SK-N-SH treated with all-trans-retinoic acid at 6 μM for 48 hours (cell line): ENCODE measurements around the gene EPS8L2.

Experiments used
- ATAC-seq: fragments of 200-7000 bp; cut with Tn5 transposase; 3 replicates; pipeline ENCODE4 v1.9.1; 2020; ENCODE audit warnings: mild to moderate bottlenecking, moderate library complexity
- ARNTL ChIP-seq: fragments of 450-650 bp; formaldehyde crosslinking; IDR thresholded peaks from 2 replicates; pipeline ENCODE4 v1.5.0; 2020; ENCODE audit warnings: low read depth, mild to moderate bottlenecking, moderate library complexity, borderline replicate concordance
- BACH2 ChIP-seq: fragments of 250-450 bp; sonication (Bioruptor Pico); IDR thresholded peaks from 2 replicates; pipeline ENCODE4 v1.9.0; 2021; ENCODE audit warnings: mild to moderate bottlenecking, borderline replicate concordance
- CSRNP3 ChIP-seq: fragments of 250-450 bp; sonication (Bioruptor Pico); IDR thresholded peaks from 2 replicates; pipeline ENCODE4 v1.5.1; 2021; ENCODE audit warnings: mild to moderate bottlenecking, moderate library complexity
- ESRRG ChIP-seq: fragments of 250-450 bp; sonication (Bioruptor Pico); IDR thresholded peaks from 2 replicates; pipeline ENCODE4 v1.6.1; 2021; ENCODE audit warnings: mild to moderate bottlenecking
- GLIS3 ChIP-seq: fragments of 250-450 bp; sonication (Bioruptor Pico); IDR thresholded peaks from 2 replicates; pipeline ENCODE4 v1.5.0; 2020; ENCODE audit warnings: mild to moderate bottlenecking, moderate library complexity
- ISL1 ChIP-seq: fragments of 250-450 bp; sonication (Bioruptor Pico); IDR thresholded peaks from 2 replicates; pipeline ENCODE4 v2.1.2; 2022; ENCODE audit warnings: mild to moderate bottlenecking, moderate library complexity
- PATZ1 ChIP-seq: fragments of 250-450 bp; sonication (Bioruptor Pico); IDR thresholded peaks from 2 replicates; pipeline ENCODE4 v1.8.0; 2020; ENCODE audit warnings: mild to moderate bottlenecking, moderate library complexity, borderline replicate concordance
- POU6F1 ChIP-seq: fragments of 250-450 bp; sonication (Bioruptor Pico); IDR thresholded peaks from 2 replicates; pipeline ENCODE4 v1.8.0; 2021; ENCODE audit warnings: low read depth, mild to moderate bottlenecking, moderate library complexity, borderline replicate concordance
- PPARA ChIP-seq: fragments of 250-450 bp; sonication (Bioruptor Pico); IDR thresholded peaks from 2 replicates; pipeline ENCODE4 v1.5.0; 2020; ENCODE audit warnings: mild to moderate bottlenecking, borderline replicate concordance
- RARB ChIP-seq: fragments of 250-450 bp; sonication (Bioruptor Pico); IDR thresholded peaks from 2 replicates; pipeline ENCODE4 v1.8.0; 2021; ENCODE audit warnings: mild to moderate bottlenecking, moderate library complexity
- SNAI2 ChIP-seq: fragments of 250-450 bp; sonication (Bioruptor Pico); IDR thresholded peaks from 2 replicates; pipeline ENCODE4 v1.5.0; 2020; ENCODE audit warnings: mild to moderate bottlenecking, moderate library complexity
- TCF4 ChIP-seq: fragments of 250-450 bp; sonication (Bioruptor Pico); IDR thresholded peaks from 2 replicates; pipeline ENCODE4 v1.8.0; 2021; ENCODE audit warnings: mild to moderate bottlenecking, moderate library complexity, borderline replicate concordance
- TOX ChIP-seq: fragments of 250-450 bp; sonication (Bioruptor Pico); IDR thresholded peaks from 2 replicates; pipeline ENCODE4 v1.8.0; 2021; ENCODE audit warnings: mild to moderate bottlenecking, moderate library complexity, borderline replicate concordance
- TSHZ2 ChIP-seq: fragments of 250-450 bp; sonication (Bioruptor Pico); IDR thresholded peaks from 2 replicates; pipeline ENCODE4 v1.5.0; 2020; ENCODE audit warnings: mild to moderate bottlenecking, moderate library complexity
- ZC3H10 ChIP-seq: fragments of 250-450 bp; sonication (Bioruptor Pico); IDR thresholded peaks from 2 replicates; pipeline ENCODE4 v1.5.1; 2021; ENCODE audit warnings: mild to moderate bottlenecking, moderate library complexity
- ZFP3 ChIP-seq: fragments of 250-450 bp; sonication (Bioruptor Pico); IDR thresholded peaks from 2 replicates; pipeline ENCODE4 v1.5.0; 2020; ENCODE audit warnings: mild to moderate bottlenecking, moderate library complexity
- ZFP30 ChIP-seq: fragments of 450-650 bp; formaldehyde crosslinking; IDR thresholded peaks from 2 replicates; pipeline ENCODE4 v1.5.0; 2022; ENCODE audit warnings: mild to moderate bottlenecking, moderate library complexity
- ZNF565 ChIP-seq: fragments of 450-650 bp; formaldehyde crosslinking; conservative IDR thresholded peaks from 2 replicates; pipeline ENCODE4 v1.5.0; 2020; ENCODE audit warnings: low read depth, mild to moderate bottlenecking, moderate library complexity
- ZNF70 ChIP-seq: fragments of 450-650 bp; formaldehyde crosslinking; IDR thresholded peaks from 2 replicates; pipeline ENCODE4 v1.5.0; 2020; ENCODE audit warnings: mild to moderate bottlenecking, moderate library complexity
- ZNF8 ChIP-seq: fragments of 450-650 bp; formaldehyde crosslinking; IDR thresholded peaks from 2 replicates; pipeline ENCODE4 v1.5.0; 2020; ENCODE audit warnings: mild to moderate bottlenecking, moderate library complexity

The EPS8L2 gene

GRCh38 chr11:665704-666281, 40.2 kb upstream of the EPS8L2 start:
- no peak for ATAC-seq
- no peak for TF ChIP-seq GLIS3 (CRISPR knock-in tag)
- no peak for TF ChIP-seq ZNF70 (CRISPR knock-in tag)
- no peak for TF ChIP-seq ZNF8 (CRISPR knock-in tag)
- TF ChIP-seq TSHZ2 = no peak
- TF ChIP-seq ZFP3 (CRISPR knock-in tag) = no peak
- TF ChIP-seq ESRRG = no peak
- no peak for TF ChIP-seq TOX (CRISPR knock-in tag)
- no peak for TF ChIP-seq RARB

- no peak for ATAC-seq
- TF ChIP-seq ZNF565 (CRISPR knock-in tag) (no peak), GLIS3 (CRISPR knock-in tag) (no peak), TCF4 (no peak), PPARA (no peak), ISL1 (CRISPR knock-in tag) (no peak), ARNTL (CRISPR knock-in tag) (no peak), POU6F1 (CRISPR knock-in tag) (no peak), ZFP30 (CRISPR knock-in tag) (no peak), TOX (CRISPR knock-in tag) (no peak), ZFP3 (CRISPR knock-in tag) (no peak), ZNF8 (CRISPR knock-in tag) (no peak), PATZ1 (no peak), ZC3H10 (CRISPR knock-in tag) (no peak)
- TF ChIP-seq, all 23 proteins: peak for 0
Measured at GRCh38 chr11:673866-674265, 32.2 kb upstream of the EPS8L2 start.

- no peak for ATAC-seq
- TF ChIP-seq ISL1 (CRISPR knock-in tag) (no peak), TOX (CRISPR knock-in tag) (no peak), ZNF565 (CRISPR knock-in tag) (no peak), SNAI2 (no peak), CSRNP3 (CRISPR knock-in tag) (no peak), PATZ1 (no peak), ARNTL (CRISPR knock-in tag) (no peak), GLIS3 (CRISPR knock-in tag) (no peak), BACH2 (CRISPR knock-in tag) (no peak), ZNF70 (CRISPR knock-in tag) (no peak), POU6F1 (CRISPR knock-in tag) (no peak), ZC3H10 (CRISPR knock-in tag) (no peak), PPARA (no peak)
- TF ChIP-seq, all 23 proteins: peak for 0
Measured at GRCh38 chr11:674406-674805, 31.6 kb upstream of the EPS8L2 start.
